ENCODE data around the gene EYS.
"Not testable (repeated sequence)": the region's sequence is repeated elsewhere in the genome, so short reads cannot be mapped to it uniquely, and the experiment has no call there.

EYS gene

GRCh38 chr6:63800386-63800785 lies 1906.6 kb downstream of the EYS start:
- DNase-seq, result not testable (repeated sequence)

GRCh38 chr6:63799813-63800212 lies 1907.2 kb downstream of the EYS start:
- no peak for DNase-seq

GRCh38 chr6:63799313-63799712 lies 1907.7 kb downstream of the EYS start:
- no peak for DNase-seq

GRCh38 chr6:63798378-63798777 lies 1908.6 kb downstream of the EYS start:
- DNase-seq, result no peak

- no peak for DNase-seq
Observed at GRCh38 chr6:63797721-63798120, 1909.3 kb downstream of the EYS start.

GRCh38 chr6:63795826-63796225 lies 1911.2 kb downstream of the EYS start:
- no peak for DNase-seq

- no peak for DNase-seq
Observed at GRCh38 chr6:63795006-63795405, 1912.0 kb downstream of the EYS start.

GRCh38 chr6:63793465-63794137 lies 1913.4 kb downstream of the EYS start:
- no peak for DNase-seq

GRCh38 chr6:63792736-63793464 lies 1914.1 kb downstream of the EYS start:
- no peak for DNase-seq

GRCh38 chr6:63790334-63790733 lies 1916.7 kb downstream of the EYS start:
- DNase-seq, result no peak

- DNase-seq, result no peak
Observed at GRCh38 chr6:63789699-63790098, 1917.3 kb downstream of the EYS start.

GRCh38 chr6:63788569-63788968 lies 1918.5 kb downstream of the EYS start:
- no peak for DNase-seq

GRCh38 chr6:63787021-63787420 lies 1920.0 kb downstream of the EYS start:
- no peak for DNase-seq

- DNase-seq, result no peak
Observed at GRCh38 chr6:63785006-63785405, 1922.0 kb downstream of the EYS start.

GRCh38 chr6:63783096-63783495 lies 1923.9 kb downstream of the EYS start:
- no peak for DNase-seq

- no peak for DNase-seq
Observed at GRCh38 chr6:63774961-63775360, 1932.1 kb downstream of the EYS start.

- DNase-seq, result no peak
Observed at GRCh38 chr6:63773200-63773599, 1933.8 kb downstream of the EYS start.

- DNase-seq, result no peak
Observed at GRCh38 chr6:63765828-63766227, 1941.2 kb downstream of the EYS start.

GRCh38 chr6:63764318-63764916 lies 1942.6 kb downstream of the EYS start:
- no peak for DNase-seq

GRCh38 chr6:63760199-63760598 lies 1946.8 kb downstream of the EYS start:
- no peak for DNase-seq

- DNase-seq, result no peak
Observed at GRCh38 chr6:63759605-63760105, 1947.4 kb downstream of the EYS start.

- DNase-seq, result no peak
Observed at GRCh38 chr6:63757826-63758225, 1949.2 kb downstream of the EYS start.

GRCh38 chr6:63757275-63757674 lies 1949.8 kb downstream of the EYS start:
- not testable (repeated sequence) for DNase-seq

GRCh38 chr6:63750400-63750799 lies 1956.6 kb downstream of the EYS start:
- DNase-seq, result no peak
